Naive thymus-derived CD4-positive, alpha-beta T cell (primary cell): ENCODE results near the gene ATCAY. TPM values are rescaled to one million over a fixed set of nuclear protein-coding genes. Genes with fewer than 3 reads are reported as not detected.

Experiments
- ATAC-seq: fragments of 150-1000 bp; cut with Tn5 transposase; 2 replicates; pipeline ENCODE4 v1.10.0; 2021; ENCODE audit warnings: mild to moderate bottlenecking, moderate library complexity
- CTCF ChIA-PET: fragments of 350-600 bp; sonication (Branson Sonifier 250); formaldehyde crosslinking; loops from one replicate; lab custom pipeline; 2021; ENCODE audit warnings: antibody characterized with exemption; lab: Charles Lee
- POLR2A ChIA-PET: fragments of 350-600 bp; sonication (Branson Sonifier 250); formaldehyde crosslinking; loops from one replicate; lab custom pipeline; 2021; ENCODE audit warnings: antibody characterized with exemption, inconsistent platforms; lab: Charles Lee
- DNase-seq, 9 donors: peaks; one replicate each; pipeline versions ENCODE4 v3.0.0 to v3.0.0-alpha.2; 2020 to 2022; ENCODE audit warnings: mixed read lengths in 1 of 9
- H3K27ac ChIP-seq: one replicate; pipeline ENCODE4 v1.7.0; 2013; ENCODE audit warnings: mild to moderate bottlenecking, low read depth, low read length, moderate library complexity
- H3K27me3 ChIP-seq, 2 donors: one replicate each; pipeline ENCODE4 v1.7.0; 2013; ENCODE audit warnings: low read length in 2 of 2, mild to moderate bottlenecking in 2 of 2, moderate library complexity in 2 of 2; ENCODE audit not compliant: control insufficient read depth in 2 of 2, insufficient read depth in 2 of 2
- H3K36me3 ChIP-seq, 3 experiments: 1 replicate in 2 of 3; 2 replicates in 1 of 3; pipeline ENCODE4 v1.7.0; 2013; ENCODE audit warnings: low read length in 3 of 3, mild to moderate bottlenecking in 3 of 3, moderate library complexity in 1 of 3; ENCODE audit not compliant: insufficient read depth in 3 of 3, control insufficient read depth in 2 of 3
- H3K4me1 ChIP-seq, 2 donors: one replicate each; pipeline ENCODE4 v1.7.0; 2013; ENCODE audit warnings: low read length in 2 of 2, mild to moderate bottlenecking in 2 of 2, moderate library complexity in 1 of 2; ENCODE audit not compliant: control insufficient read depth in 2 of 2, insufficient read depth in 2 of 2
- H3K4me3 ChIP-seq: 2 replicates; pipeline ENCODE4 v1.7.0; 2013; ENCODE audit warnings: mild to moderate bottlenecking, low read length
- H3K9me3 ChIP-seq, 3 experiments: 1 replicate in 2 of 3; 2 replicates in 1 of 3; pipeline ENCODE4 v1.7.0; 2013; ENCODE audit warnings: low read length in 3 of 3; ENCODE audit not compliant: control insufficient read depth in 2 of 3
- H3K27ac Mint-ChIP-seq, 9 donors: one replicate each; pipeline ENCODE4 v1.8.0; 2020 to 2022; ENCODE audit warnings: mixed read lengths in 9 of 9, mild to moderate bottlenecking in 8 of 9, moderate library complexity in 5 of 9, inconsistent platforms in 2 of 9
- H3K27me3 Mint-ChIP-seq, 5 donors: one replicate each; pipeline ENCODE4 v1.8.0; 2021 to 2022; ENCODE audit warnings: mixed read lengths in 5 of 5, mild to moderate bottlenecking in 1 of 5
- H3K36me3 Mint-ChIP-seq, 5 donors: one replicate each; pipeline ENCODE4 v1.8.0; 2020 to 2022; ENCODE audit warnings: mixed read lengths in 5 of 5, mild to moderate bottlenecking in 3 of 5, inconsistent platforms in 1 of 5
- H3K4me1 Mint-ChIP-seq, 7 donors: one replicate each; pipeline ENCODE4 v1.8.0; 2020 to 2022; ENCODE audit warnings: mixed read lengths in 7 of 7, mild to moderate bottlenecking in 3 of 7, inconsistent platforms in 1 of 7
- H3K4me3 Mint-ChIP-seq, 10 donors: one replicate each; pipeline ENCODE4 v1.8.0; 2020 to 2022; ENCODE audit warnings: mild to moderate bottlenecking in 10 of 10, mixed read lengths in 10 of 10, moderate library complexity in 6 of 10, inconsistent platforms in 2 of 10
- H3K9me3 Mint-ChIP-seq, 11 donors: one replicate each; pipeline ENCODE4 v1.8.0; 2020 to 2022; ENCODE audit warnings: mixed read lengths in 11 of 11, mild to moderate bottlenecking in 4 of 11, inconsistent platforms in 1 of 11, moderate library complexity in 1 of 11
- intact Hi-C, 2 donors: fragments of 100-400 bp; cut with micrococcal nuclease; formaldehyde crosslinking; loops; one replicate each; pipeline ENCODE4 v1.15.1; 2023
- microRNA-seq: library from miRNA; unstranded; fragments of <30 nt; microRNA quantifications from one replicate; pipeline ENCODE4 v1.2.0, GENCODE V29; 2022; ENCODE audit warnings: borderline microRNAs expressed
- polyA plus RNA-seq, 2 donors: library from polyadenylated mRNA; unstranded; fragments of 300-500 nt; fragmentation: Illumina TruSeq; gene quantifications; one replicate each; pipeline ENCODE4 v1.2.3, GENCODE V29; 2021
- total RNA-seq, 6 experiments: library from RNA in 5 of 6; stranded (reverse) in 5 of 6; gene quantifications; 1 replicate in 5 of 6; 2 replicates in 1 of 6; pipeline ENCODE4 v1.2.3 and lab custom pipeline; 2021 to 2026

The ATCAY gene
- total and polyA plus RNA-seq, 7 experiments from 2014 or later = not detected

GRCh38 chr19:3975637-3976087 lies 95.2 kb downstream of the ATCAY start:
- H3K9me3 Mint-ChIP-seq = no peaks in the 10 kb centered on the region
- H3K27me3 ChIP-seq = no peaks in the 10 kb centered on the region
- H3K4me1 ChIP-seq = peaks cover 0 to 4% of the 10 kb centered on the region in 2 donors
- no peak overlapping the region for H3K4me3 ChIP-seq
- DNase-seq (peak in 1 of 9 donors; percentile 34), ATAC-seq (no peak)
- no peaks in the 10 kb centered on the region for H3K9me3 ChIP-seq
- no peak overlapping the region for H3K27ac ChIP-seq
- ChIA-PET POLR2A (interaction anchor here (0.6 to 1.2 kb wide), 5 partner anchors 9 to 1536 kb away, joined by 3 to 15 read pairs (median 5); partner anchors contain the start of gene EEF2), CTCF (interaction anchor here (1.0 kb wide), 1 partner anchor 10 kb away, joined by 6 read pairs; no protein-coding TSS in a partner anchor)
- intact Hi-C loops = no loop called here
- no peak overlapping the region for H3K4me3 Mint-ChIP-seq
- no peaks in the 10 kb centered on the region for H3K27me3 Mint-ChIP-seq
- peaks cover 18 to 56% (median 27%) of the 10 kb centered on the region in 3 experiments for H3K36me3 ChIP-seq
- peak overlapping the region in 2 of 9 donors; percentile 5 to 43 for H3K27ac Mint-ChIP-seq
- peaks cover 0 to 13% (median 8%) of the 10 kb centered on the region in 7 donors for H3K4me1 Mint-ChIP-seq
- H3K36me3 Mint-ChIP-seq = peaks cover 0 to 16% (median 5%) of the 10 kb centered on the region in 5 donors

DNA sequence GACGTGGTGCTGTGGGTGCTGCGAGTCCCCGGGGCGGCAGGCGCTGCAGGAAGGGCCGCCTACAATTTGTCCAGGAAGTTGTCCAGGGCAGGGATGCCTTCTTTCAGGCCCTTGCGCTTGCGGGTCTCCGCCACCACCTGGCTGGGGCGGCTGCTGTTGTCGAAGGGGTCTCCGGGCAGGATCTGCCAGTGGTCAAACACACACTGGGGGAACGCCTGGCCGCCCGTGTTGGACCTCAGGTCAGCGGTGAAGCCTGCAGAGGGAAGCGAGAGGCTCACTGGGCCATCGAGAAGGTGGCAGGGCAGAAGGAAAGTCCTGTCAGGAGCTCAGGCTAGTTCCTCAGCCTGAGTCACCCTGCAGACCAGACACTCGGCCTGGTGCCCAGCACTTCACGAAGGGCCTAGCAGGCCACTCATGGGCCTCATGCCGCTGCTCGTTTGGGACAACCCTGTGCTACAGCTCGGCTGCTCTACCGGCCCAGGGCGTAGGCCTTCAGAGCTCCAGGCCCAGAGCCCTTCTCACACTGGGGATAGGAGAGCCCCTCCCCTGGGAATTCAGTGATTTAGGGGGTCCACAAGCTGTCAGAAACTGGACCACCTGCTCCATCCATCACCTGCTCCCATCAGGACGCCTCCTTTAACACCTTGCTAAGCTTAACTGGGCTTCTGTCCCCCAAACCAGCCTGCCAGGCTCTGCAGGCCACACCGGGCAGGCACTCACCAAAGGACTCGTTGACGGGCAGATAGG lies 96.2 kb downstream of the ATCAY start:
- peak; percentile 10 for ATAC-seq
- peaks cover 0 to 15% (median 4%) of the 10 kb centered on the region in 7 donors for H3K4me1 Mint-ChIP-seq
- DNase-seq = peak in 1 of 9 donors; percentile 9
- peak overlapping the region in 2 of 10 donors; percentile 3 to 10 for H3K4me3 Mint-ChIP-seq
- no peak overlapping the region for H3K27ac ChIP-seq
- ChIA-PET CTCF (no interaction called here), POLR2A (interaction anchor here (1.6 kb wide), 1 partner anchor 9 kb away, joined by 6 read pairs; the partner anchor contains the start of gene EEF2)
- H3K9me3 Mint-ChIP-seq = no peaks in the 10 kb centered on the region
- H3K36me3 Mint-ChIP-seq = peaks cover 0 to 21% (median 5%) of the 10 kb centered on the region in 5 donors
- peaks cover 27 to 64% (median 37%) of the 10 kb centered on the region in 3 experiments for H3K36me3 ChIP-seq
- intact Hi-C loops = no loop called here
- no peaks in the 10 kb centered on the region for H3K27me3 ChIP-seq
- no peak overlapping the region for H3K4me3 ChIP-seq
- no peaks in the 10 kb centered on the region for H3K27me3 Mint-ChIP-seq
- no peaks in the 10 kb centered on the region for H3K4me1 ChIP-seq
- H3K9me3 ChIP-seq = no peaks in the 10 kb centered on the region
- H3K27ac Mint-ChIP-seq = peak overlapping the region in 3 of 9 donors; percentile 28 to 56 (median 41)

Small RNAs within 50 kb of the gene (microRNA-seq; reads per million reads assigned to microRNA genes)
- not detected for gene MIR637

Other genes starting within 250 kb of the ATCAY start
- 10 to 100 TPM; 21.5 to 32.4 (median 30.7) TPM for gene PIP5K1C, start 180.2 kb upstream of the ATCAY start, total RNA-seq
- 10 to 100 TPM in 1 of 2 donors, 1 to 10 TPM in 1; 6.8 to 17.8 TPM for gene PIP5K1C, start 180.2 kb upstream of the ATCAY start, polyA plus RNA-seq
- 10 to 100 TPM in 4 of 5 experiments, 1 to 10 TPM in 1; 1.2 to 20.1 (median 16.8) TPM for gene TJP3, start 172.3 kb upstream of the ATCAY start, total RNA-seq
- 10 to 100 TPM; 14.0 to 16.1 TPM for gene TJP3, start 172.3 kb upstream of the ATCAY start, polyA plus RNA-seq
- 10 to 100 TPM; 55.1 to 77.3 (median 67.1) TPM for gene APBA3, start 119.0 kb upstream of the ATCAY start, total RNA-seq
- gene APBA3, start 119.0 kb upstream of the ATCAY start, polyA plus RNA-seq = 10 to 100 TPM; 30.7 to 33.6 TPM
- 10 to 100 TPM; 34.0 to 95.2 (median 58.8) TPM for gene MRPL54, start 118.0 kb upstream of the ATCAY start, total RNA-seq
- gene MRPL54, start 118.0 kb upstream of the ATCAY start, polyA plus RNA-seq = 100 to 1,000 TPM; 143 to 154 TPM
- gene RAX2, start 108.5 kb upstream of the ATCAY start, total RNA-seq = not detected
- not detected for gene RAX2, start 108.5 kb upstream of the ATCAY start, polyA plus RNA-seq
- gene MATK, start 94.3 kb upstream of the ATCAY start, total RNA-seq = 10 to 100 TPM in 3 of 5 experiments, 1 to 10 TPM in 2; 1.6 to 32.6 (median 14.3) TPM
- gene MATK, start 94.3 kb upstream of the ATCAY start, polyA plus RNA-seq = 10 to 100 TPM in 1 of 2 donors, 1 to 10 TPM in 1; 8.4 to 13.0 TPM
- 1 to 10 TPM in 4 of 5 experiments, under 1 TPM in 1; 0.22 to 3.8 (median 1.4) TPM for gene ZFR2, start 11.6 kb upstream of the ATCAY start, total RNA-seq
- gene ZFR2, start 11.6 kb upstream of the ATCAY start, polyA plus RNA-seq = 1 to 10 TPM; 3.4 to 5.5 TPM
- gene NMRK2, start 52.4 kb downstream of the ATCAY start, total RNA-seq = not detected
- gene NMRK2, start 52.4 kb downstream of the ATCAY start, polyA plus RNA-seq = not detected
- gene DAPK3, start 90.4 kb downstream of the ATCAY start, total RNA-seq = 10 to 100 TPM; 24.7 to 40.3 (median 33.9) TPM
- 10 to 100 TPM; 18.2 to 35.4 TPM for gene DAPK3, start 90.4 kb downstream of the ATCAY start, polyA plus RNA-seq
- gene EEF2, start 104.8 kb downstream of the ATCAY start, total RNA-seq = 1,000 to 10,000 TPM; 1,791 to 2,674 (median 2,346) TPM
- 100 to 1,000 TPM; 611 to 634 TPM for gene EEF2, start 104.8 kb downstream of the ATCAY start, polyA plus RNA-seq
- 10 to 100 TPM; 23.9 to 40.6 (median 28.8) TPM for gene PIAS4, start 127.1 kb downstream of the ATCAY start, total RNA-seq
- 1 to 10 TPM; 3.9 to 6.8 TPM for gene PIAS4, start 127.1 kb downstream of the ATCAY start, polyA plus RNA-seq
- gene ZBTB7A, start 186.2 kb downstream of the ATCAY start, total RNA-seq = 10 to 100 TPM; 47.4 to 76.0 (median 52.0) TPM
- gene ZBTB7A, start 186.2 kb downstream of the ATCAY start, polyA plus RNA-seq = 10 to 100 TPM; 15.3 to 45.0 TPM
- 100 to 1,000 TPM in 4 of 5 experiments, 10 to 100 TPM in 1; 87.4 to 162 (median 123) TPM for gene MAP2K2, start 243.4 kb downstream of the ATCAY start, total RNA-seq
- 10 to 100 TPM; 40.5 to 93.6 TPM for gene MAP2K2, start 243.4 kb downstream of the ATCAY start, polyA plus RNA-seq